Skeletal muscle cell (primary cell): ENCODE data around the gene TM4SF4.

ENCODE experiments used
- DNase-seq: peaks from one replicate; pipeline ENCODE4 v3.0.0-alpha.2; 2010; ENCODE audit warnings: low read depth
- H3K4me3 ChIP-seq: 2 replicates; pipeline ENCODE4 v1.5.1; 2011; ENCODE audit warnings: low read depth, mild to moderate bottlenecking, control low read depth, low read length, moderate library complexity

TM4SF4 gene

DNA sequence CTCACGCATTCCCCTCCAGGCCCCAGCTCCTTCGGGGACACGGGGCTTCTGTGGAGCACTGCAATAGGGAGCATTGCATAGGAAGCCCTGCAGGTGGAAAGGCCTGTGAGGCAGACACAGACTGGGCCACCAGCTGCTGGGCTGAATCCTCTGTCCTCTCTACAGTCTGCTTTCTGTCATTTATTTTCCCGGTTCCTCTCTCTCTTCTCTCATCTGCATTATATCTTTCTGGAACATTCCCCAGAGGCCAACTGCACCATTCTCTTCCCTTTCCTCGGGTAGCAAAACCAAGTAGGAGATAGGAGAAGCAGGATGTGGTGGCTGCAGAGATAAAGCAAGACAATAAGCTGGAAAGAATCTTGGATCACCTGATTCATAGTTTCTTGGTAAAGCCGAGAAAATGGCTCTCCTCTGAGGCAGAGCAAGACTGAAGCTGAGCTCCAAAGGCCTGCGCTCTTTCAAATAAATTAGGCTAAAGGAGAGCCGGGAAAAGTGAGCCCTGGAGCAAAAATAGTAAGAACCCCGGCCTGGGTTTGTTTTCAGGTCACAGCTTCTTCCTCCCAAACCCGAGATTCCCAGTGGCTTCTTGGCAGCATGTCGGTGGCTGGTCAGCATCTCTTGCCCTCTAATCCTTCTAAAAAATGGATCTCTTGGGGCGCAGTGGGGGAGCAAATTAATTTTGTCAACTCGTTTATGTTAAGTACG, 5.3 kb downstream of the TM4SF4 start:
- DNase-seq = no peak
- H3K4me3 ChIP-seq = no peak overlapping the region

DNA sequence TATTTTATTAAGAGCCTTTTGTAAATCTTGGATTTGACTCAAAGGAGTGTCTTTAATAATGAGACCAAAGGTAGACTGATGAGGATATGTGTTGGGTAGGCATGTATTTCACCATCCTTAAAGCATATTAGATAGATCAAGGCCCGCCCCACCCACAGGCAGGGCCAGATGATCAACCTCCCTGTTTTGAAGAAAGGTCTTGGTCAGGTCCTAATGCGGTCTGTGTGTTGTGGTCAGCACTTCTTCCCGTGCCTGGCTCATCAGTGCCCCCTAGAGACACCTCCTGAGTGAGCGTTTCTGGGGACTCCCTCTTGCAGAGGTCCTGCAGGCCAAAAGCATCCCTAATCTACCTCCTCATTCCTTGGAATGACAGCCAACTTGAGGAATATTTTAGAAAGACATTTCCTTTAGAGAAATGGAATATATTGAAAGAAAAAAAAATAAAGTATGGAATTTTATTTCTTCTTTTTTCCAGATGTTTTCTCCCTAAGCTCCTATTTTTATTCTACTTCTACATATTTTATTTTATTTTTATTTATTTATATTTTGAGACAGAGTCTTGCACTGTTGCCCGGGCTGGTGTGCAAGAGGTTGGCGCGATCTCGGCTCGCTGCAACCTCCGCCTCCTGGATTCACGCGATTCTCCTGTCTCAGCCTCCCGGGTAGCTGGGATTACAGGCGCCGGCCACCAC, 6.0 kb downstream of the TM4SF4 start:
- peak; percentile 61 for DNase-seq
- H3K4me3 ChIP-seq = no peak overlapping the region

DNA sequence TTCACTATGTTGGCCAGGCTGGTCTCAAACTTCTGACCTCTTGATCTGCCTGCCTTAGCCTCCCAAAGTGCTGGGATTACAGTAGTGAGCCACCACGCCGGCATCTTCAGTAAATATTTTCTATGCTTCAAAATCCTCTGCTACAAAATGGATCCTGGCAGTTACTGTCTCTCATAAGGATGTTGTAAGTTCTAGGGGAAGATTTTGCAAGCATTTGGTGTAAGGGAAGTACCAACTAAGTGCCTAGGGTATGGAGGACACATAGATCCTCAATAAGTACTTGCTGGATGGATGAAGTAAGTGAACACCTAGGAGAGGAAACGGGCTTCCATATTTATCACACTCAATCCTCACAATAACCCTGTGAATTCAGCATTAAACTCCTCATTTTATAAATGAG, 6.6 kb downstream of the TM4SF4 start:
- DNase-seq = no peak
- no peak overlapping the region for H3K4me3 ChIP-seq

GRCh38 chr3:149481491-149481890, 7.0 kb downstream of the TM4SF4 start:
- no peak for DNase-seq
- H3K4me3 ChIP-seq = no peak overlapping the region

DNA sequence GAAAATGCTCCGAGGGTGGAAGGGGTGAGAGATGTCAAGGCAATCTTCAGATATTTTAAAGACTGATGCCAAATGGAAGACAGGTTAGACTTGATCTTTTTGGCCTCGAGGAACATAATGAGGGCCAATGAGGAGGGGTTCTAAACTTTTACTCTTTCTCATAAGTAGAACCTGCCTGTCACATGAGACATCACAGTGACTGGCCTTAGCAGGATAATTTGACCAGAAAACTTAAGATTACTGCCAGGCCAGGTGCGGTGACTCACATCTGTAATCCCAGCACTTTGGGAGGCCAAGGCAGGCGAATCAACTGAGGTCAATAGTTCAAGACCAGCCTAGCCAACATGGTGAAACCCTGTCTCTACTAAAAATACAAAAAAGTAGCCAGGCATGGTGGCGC, 12.2 kb downstream of the TM4SF4 start:
- no peak for DNase-seq
- H3K4me3 ChIP-seq = no peak overlapping the region

DNA sequence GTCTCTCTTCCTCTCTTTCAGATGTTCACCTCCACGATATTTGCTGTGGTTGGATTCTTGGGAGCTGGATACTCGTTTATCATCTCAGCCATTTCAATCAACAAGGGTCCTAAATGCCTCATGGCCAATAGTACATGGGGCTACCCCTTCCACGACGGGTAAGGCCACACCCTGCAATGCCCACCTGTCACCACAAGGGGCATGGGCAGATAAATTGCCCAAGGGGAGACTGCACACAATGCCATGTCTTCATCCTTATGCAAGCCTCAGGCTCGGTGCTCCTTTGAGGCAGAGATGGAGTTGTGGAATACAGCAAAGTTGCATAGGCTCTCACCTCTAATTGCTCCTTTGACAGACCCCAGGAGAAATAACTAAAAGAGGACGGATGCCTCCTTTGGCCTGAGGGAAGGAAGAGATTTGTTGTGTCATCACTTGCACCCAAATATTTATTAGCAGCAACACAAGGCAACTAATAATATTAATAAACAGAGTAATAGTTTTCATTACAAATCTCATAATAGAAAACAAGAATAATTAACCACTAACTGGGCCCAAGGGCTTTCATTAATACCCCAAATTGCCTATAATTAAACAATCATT, 13.2 kb downstream of the TM4SF4 start:
- H3K4me3 ChIP-seq = no peak overlapping the region
- DNase-seq = no peak

DNA sequence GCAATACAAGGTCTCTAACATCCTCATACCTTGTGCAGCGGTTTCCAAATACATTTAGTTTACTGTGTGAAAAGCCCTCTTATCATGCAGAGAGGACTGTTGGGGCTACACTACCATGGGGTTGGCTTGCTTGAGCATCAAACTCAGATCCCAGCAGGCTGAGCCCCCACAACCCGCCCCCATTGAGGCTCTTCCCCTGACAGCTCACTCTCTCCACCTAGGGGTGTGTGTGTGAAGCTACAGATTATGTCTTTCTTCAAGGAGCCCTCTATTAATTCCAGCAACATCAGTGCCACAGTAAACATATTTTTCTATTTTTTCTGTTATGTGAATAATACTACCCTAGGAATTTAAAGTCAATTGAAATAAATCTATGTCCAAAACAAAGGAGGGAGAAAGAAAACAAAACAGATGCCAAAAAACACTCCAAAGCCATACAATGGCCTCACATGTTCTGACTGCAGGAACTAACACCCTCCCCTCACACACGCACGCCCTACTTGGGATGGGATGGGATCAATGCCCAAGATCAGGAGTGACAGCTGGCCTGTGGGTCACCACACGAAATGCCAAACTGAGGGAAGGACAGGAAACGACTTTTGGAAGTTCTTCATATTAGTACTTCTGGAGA, 14.7 kb downstream of the TM4SF4 start:
- DNase-seq = no peak

GRCh38 chr3:149490260-149490971, 15.9 kb downstream of the TM4SF4 start:
- no peak for DNase-seq
- no peak overlapping the region for H3K4me3 ChIP-seq

More for the DNA sequence above, 14.7 kb downstream of the TM4SF4 start:
- no peak overlapping the region for H3K4me3 ChIP-seq

- no peak overlapping the region for H3K4me3 ChIP-seq
- DNase-seq = no peak
Observed at GRCh38 chr3:149493315-149494021, 19.0 kb downstream of the TM4SF4 start.

DNA sequence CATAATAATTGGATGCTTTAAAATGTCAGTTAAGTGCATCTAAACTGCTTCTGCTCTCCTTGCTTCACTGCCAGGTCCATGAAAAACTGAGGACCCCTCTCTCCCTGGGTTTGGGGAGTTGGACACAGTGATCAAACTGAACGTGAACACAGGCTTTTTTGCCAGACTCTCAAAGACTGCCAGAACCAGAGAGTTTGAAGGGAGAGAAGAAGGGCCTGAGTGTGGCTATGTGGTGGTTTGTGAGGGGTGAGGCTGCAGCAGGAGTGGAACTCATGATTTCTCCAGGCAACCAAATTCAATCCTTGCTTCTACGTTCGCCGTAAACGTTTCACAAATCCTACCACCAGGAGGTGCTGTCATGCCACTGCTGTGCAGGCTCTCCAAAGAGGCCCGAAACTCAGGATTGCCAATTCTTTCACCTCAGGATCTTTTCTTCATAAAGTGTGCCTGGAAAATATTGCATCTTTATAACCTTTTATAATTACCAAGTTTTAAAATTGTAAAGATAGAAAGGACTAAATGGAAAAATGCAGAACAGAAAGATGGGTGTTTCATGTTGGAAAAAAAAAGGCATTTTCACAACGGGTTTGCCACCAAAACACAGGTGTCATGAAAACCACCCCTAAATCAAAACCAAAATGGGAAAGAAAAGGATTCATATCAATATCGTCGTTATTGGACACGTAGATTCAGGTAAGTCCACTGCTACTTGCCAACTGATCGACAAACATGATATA, 19.7 kb downstream of the TM4SF4 start:
- H3K4me3 ChIP-seq = no peak overlapping the region
- DNase-seq = peak; percentile 37

DNA sequence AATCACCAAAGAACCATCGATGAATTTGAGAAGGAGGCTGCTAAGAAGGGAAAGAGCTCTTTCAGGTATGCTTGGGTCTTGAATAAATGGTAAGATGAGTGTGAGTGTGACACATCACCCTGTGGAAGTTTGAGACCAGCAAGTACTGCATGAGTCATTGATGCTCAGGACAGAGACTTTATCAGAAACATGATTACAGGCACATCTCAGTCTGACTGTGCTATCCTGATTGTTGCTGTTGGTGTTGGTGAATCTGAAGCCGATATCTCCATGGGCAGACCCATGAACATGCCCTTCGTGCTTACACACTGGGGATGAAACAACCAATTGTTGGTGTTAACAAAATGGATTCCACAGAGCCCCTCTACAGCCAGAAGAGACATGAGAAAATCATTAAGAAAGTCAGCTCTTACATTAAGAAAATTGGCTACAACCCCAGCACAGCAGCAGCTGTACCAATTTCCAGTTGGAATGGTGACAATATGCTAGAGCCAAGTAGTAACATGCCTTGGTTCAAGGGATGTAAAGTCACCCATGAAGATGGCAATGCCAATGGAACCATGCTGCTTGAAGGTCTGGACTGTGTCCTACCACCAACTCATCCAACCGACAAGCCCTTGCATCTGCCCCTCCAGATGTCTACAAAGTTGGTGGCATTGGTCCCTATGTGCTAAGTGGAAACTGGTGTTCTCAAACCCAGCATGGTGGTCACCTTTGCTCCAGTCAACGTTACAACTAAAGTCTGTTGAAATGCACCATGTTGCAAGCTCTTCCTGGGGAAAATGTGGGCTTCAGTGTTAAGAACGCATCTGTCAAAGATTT, 20.5 kb downstream of the TM4SF4 start:
- no peak overlapping the region for H3K4me3 ChIP-seq
- DNase-seq = peak; percentile 45

GRCh38 chr3:149495581-149496125, 21.2 kb downstream of the TM4SF4 start:
- no peak overlapping the region for H3K4me3 ChIP-seq
- DNase-seq = no peak

DNA sequence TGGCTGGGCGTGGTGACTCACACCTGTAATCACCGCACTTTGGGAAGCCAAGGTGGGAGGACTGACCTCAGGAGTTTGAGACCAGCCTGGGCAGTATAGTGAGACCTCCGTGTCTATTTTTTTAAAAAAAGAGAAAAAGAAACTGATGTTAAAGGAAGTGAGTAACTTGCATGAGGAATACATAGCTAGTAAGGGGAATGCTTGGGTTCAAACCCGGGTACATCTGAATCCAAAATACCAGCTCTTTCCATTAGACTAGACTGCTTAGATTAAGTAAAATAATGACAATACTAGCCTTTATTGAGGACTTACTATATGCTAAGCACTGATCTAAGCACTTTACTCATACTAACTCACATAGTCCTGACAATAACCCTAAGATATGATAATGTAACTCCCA, 22.4 kb downstream of the TM4SF4 start:
- no peak overlapping the region for H3K4me3 ChIP-seq
- DNase-seq = no peak

GRCh38 chr3:149497966-149498670, 23.6 kb downstream of the TM4SF4 start:
- DNase-seq = no peak
- no peak overlapping the region for H3K4me3 ChIP-seq

- H3K4me3 ChIP-seq = no peak overlapping the region
- DNase-seq = peak; percentile 67
Observed at GRCh38 chr3:149501524-149501923, 27.0 kb downstream of the TM4SF4 start.

DNA sequence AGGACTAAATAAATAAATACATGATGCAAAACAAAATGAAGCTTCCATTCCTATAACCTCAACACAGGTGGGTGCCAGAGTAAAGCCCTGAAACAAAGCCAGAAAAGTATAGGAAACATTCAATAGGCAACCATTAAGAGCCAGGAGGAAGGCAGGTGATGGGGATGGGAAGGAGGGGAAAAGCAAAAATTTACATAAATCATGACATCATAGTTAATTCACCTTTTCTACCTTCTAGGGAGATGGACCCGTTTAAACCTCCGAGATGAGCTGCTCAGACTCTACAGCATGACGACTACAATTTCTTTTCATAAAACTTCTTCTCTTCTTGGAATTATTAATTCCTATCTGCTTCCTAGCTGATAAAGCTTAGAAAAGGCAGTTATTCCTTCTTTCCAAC, 27.9 kb downstream of the TM4SF4 start:
- DNase-seq = no peak

DNA sequence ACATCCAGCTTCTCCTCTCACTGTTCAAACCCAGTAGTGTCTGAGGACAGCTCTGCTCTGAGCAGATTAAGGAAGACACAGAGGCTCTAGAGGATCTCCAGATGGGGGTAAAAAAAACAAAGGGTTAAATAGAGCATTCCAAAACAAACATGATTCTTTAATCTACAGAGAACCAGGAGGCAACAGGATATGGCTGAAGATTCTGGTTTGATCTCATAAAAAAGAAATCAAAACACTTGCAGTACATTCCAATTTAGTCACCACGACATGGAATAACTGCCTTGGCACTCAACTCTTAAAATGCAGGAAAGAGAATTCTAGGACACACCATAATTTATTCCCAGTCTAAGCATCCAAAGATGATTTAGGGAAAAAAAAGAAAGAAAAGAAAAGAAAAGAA, 32.0 kb downstream of the TM4SF4 start:
- H3K4me3 ChIP-seq = no peak overlapping the region
- DNase-seq = peak; percentile 32

More for the DNA sequence above, 27.9 kb downstream of the TM4SF4 start:
- H3K4me3 ChIP-seq = no peak overlapping the region
